Erythroblast (primary cell): ENCODE measurements around the gene WAS.
"Not testable (repeated sequence)": the region's sequence is repeated elsewhere in the genome, so short reads cannot be mapped to it uniquely, and the experiment has no call there.

Experiments used
- DNase-seq, 2 experiments: peaks; one replicate each; lab custom pipeline; 2025; lab: John Stamatoyannopoulos, UW
- GATA1 ChIP-seq: IDR thresholded peaks from 2 replicates; pipeline ENCODE4 v1.6.1; 2011; ENCODE audit warnings: low read depth, mild to moderate bottlenecking, control low read depth, low read length, moderate library complexity
- POLR2A ChIP-seq: IDR thresholded peaks from 2 replicates; pipeline ENCODE4 v1.6.1; 2011; ENCODE audit warnings: mild to moderate bottlenecking, low read length

The WAS gene

GRCh38 chrX:48683411-48683982 is at the start of gene WAS:
TSS of gene WAS (plus strand) at chrX:48683799. CDS start at chrX:48683854, 55 bp downstream.
- no peak for DNase-seq
- TF ChIP-seq GATA1: no peak
- no peak for TF ChIP-seq POLR2A

GRCh38 chrX:48636301-48636700 is 47.3 kb upstream of the WAS start:
- TF ChIP-seq POLR2A: no peak
- no peak for TF ChIP-seq GATA1
- DNase-seq: no peak

GRCh38 chrX:48636776-48637175 is 46.8 kb upstream of the WAS start:
- DNase-seq: no peak
- TF ChIP-seq POLR2A (no peak), GATA1 (no peak)

- no peak for DNase-seq
- TF ChIP-seq GATA1: no peak
- TF ChIP-seq POLR2A: no peak
These were observed 37.9 kb upstream of the WAS start for GRCh38 chrX:48645669-48646068.

GRCh38 chrX:48648336-48648751 is 35.3 kb upstream of the WAS start:
- DNase-seq: peak; percentile 40 to 47
- TF ChIP-seq GATA1: no peak
- no peak for TF ChIP-seq POLR2A

- no peak for TF ChIP-seq GATA1
- no peak for TF ChIP-seq POLR2A
- DNase-seq: no peak
These were observed 34.5 kb upstream of the WAS start for GRCh38 chrX:48649102-48649501.

- DNase-seq: peak; percentile 5 to 6
These were observed 31.5 kb upstream of the WAS start for GRCh38 chrX:48652055-48652579.

- not testable (repeated sequence) for DNase-seq
These were observed 28.9 kb upstream of the WAS start for GRCh38 chrX:48654746-48655145.

GRCh38 chrX:48659686-48660085 is 23.9 kb upstream of the WAS start:
- not testable (repeated sequence) for DNase-seq

- DNase-seq: no peak
- TF ChIP-seq GATA1 (no peak), POLR2A (no peak)
These were observed 20.4 kb upstream of the WAS start for GRCh38 chrX:48663241-48663640.

GRCh38 chrX:48664156-48664555 is 19.4 kb upstream of the WAS start:
- TF ChIP-seq POLR2A (no peak), GATA1 (no peak)
- no peak for DNase-seq

GRCh38 chrX:48665991-48666390 is 17.6 kb upstream of the WAS start:
- no peak for DNase-seq
- TF ChIP-seq GATA1: no peak
- TF ChIP-seq POLR2A: no peak

GRCh38 chrX:48666649-48667048 is 16.9 kb upstream of the WAS start:
- no peak for DNase-seq
- no peak for TF ChIP-seq GATA1
- TF ChIP-seq POLR2A: no peak

GRCh38 chrX:48667509-48667908 is 16.1 kb upstream of the WAS start:
- TF ChIP-seq GATA1: no peak
- TF ChIP-seq POLR2A: no peak
- DNase-seq: no peak

- DNase-seq: not testable (repeated sequence)
These were observed 15.4 kb upstream of the WAS start for GRCh38 chrX:48668187-48668586.
